HG03064 (cell line): Measurements from ENCODE around the gene CAPN9.

Experiments
- ATAC-seq: cut with Tn5 transposase; IDR thresholded peaks from one replicate; pipeline ENCODE4 v1.9.1; 2021; ENCODE audit warnings: low read depth; ENCODE audit not compliant: unreplicated experiment

The CAPN9 gene

GRCh38 chr1:230818901-230819300 is 71.7 kb downstream of the CAPN9 start:
- ATAC-seq: no peak

DNA sequence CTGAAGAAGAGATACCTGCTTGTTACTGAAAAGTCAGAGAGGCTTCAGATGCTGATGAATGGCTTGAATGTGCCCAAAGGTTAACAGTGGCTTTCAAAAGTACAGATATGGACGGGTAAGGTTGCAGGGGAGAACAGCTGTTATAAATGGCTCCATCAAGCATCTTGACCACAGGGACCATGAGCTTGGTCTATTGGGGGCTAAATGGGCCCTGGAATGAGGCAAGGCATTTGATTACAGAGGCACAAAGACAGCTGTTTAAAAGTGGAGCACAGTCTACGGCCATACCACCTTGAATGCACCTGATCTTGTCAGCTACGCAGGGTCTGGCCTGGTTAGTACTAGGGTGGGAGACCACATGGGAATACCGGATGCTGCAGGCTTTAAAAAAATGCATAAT is 72.8 kb downstream of the CAPN9 start:
- ATAC-seq: no peak

GRCh38 chr1:230820568-230820967 is 73.4 kb downstream of the CAPN9 start:
- ATAC-seq: no peak

DNA sequence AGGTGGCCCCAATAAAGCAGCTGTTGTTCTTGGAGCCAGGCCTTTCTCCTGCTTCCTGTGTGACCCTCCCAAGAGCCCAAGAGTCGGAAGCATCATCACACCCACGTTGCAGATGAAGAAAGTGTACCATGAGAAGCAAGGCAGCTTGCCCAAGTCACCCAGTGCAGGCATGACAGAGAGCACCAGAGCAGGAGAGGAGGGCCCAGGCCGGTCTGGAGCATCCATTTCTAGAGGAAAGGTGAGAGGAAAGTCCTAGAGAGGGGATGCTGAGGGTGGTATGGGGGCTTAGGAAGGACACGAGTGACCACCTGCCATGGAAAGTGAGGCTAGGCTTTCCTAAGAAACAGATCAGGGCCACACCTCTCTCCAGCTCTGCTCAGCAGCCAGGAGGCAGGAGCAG is 74.2 kb downstream of the CAPN9 start:
- no peak for ATAC-seq

DNA sequence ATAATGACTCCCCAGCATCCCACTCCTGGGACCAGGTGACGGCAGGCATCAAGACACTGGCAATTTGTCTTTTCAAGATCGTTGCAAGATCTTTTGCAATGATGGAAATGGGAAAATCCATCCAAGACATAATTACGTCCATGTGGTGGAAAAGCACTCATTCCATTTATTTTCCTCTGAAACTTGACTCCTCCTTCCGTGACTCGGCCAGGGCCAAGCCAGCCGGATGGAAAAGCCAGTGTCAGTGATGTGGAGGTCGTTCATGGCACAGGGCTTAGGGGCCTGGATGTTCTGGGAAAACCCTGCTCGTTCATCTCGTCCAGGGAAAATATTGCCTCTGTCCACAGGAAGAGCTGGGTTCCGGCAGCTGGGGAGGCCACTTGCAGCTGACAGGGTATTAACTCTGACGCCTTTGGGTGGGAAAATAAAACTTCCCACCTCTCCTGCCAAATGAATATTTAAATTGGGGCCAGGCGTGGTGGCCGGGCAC is 74.9 kb downstream of the CAPN9 start:
- no peak for ATAC-seq

GRCh38 chr1:230823426-230823825 is 76.2 kb downstream of the CAPN9 start:
- ATAC-seq: no peak

- no peak for ATAC-seq
Measured at GRCh38 chr1:230823931-230824381, 76.8 kb downstream of the CAPN9 start.

DNA sequence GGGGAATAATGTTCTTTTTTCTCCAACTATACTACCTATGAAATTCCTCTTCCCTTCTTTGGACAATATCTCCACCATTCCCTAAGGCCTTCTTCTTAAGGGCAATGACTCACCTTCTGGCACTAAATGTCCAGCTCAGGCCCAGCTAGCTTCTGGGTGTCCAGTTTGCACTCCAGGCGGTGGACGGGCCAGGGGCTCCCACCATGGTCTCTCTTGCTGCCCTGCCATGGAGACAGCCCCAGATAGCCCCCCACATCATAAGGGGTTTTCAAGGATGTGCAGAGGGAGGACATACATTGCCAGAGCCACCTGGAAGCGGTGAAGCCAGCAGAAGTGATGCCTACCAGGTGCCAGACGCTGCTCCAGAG is 77.3 kb downstream of the CAPN9 start:
- ATAC-seq: no peak

GRCh38 chr1:230824919-230825721 is 77.9 kb downstream of the CAPN9 start:
- ATAC-seq: no peak

DNA sequence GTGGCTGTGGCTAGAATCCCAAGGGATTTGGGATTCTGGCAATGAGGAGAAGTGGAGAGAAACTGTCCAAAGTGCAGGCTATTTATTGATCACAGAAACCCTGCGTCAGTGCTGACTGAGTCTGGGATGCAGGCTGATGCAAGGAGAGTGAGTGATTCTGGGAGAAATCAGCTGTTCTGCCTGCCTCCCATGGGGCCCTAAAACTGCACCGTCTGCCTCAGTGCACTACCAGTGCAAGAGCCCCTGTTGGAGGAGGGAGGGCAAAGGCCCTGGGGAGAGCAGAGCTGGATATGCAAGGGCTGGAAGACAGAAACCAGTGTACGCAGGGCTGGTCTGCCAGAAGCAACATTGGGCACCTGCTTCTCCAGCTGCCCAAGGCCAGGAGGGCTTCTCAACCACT is 78.6 kb downstream of the CAPN9 start:
- no peak for ATAC-seq

- ATAC-seq: no peak
Measured at GRCh38 chr1:230826166-230826875, 79.1 kb downstream of the CAPN9 start.

GRCh38 chr1:230827081-230827681 is 80.0 kb downstream of the CAPN9 start:
- no peak for ATAC-seq

GRCh38 chr1:230827801-230828200 is 80.6 kb downstream of the CAPN9 start:
- no peak for ATAC-seq

GRCh38 chr1:230828421-230828820 is 81.2 kb downstream of the CAPN9 start:
- ATAC-seq: no peak

GRCh38 chr1:230831771-230832170 is 84.6 kb downstream of the CAPN9 start:
- ATAC-seq: no peak

- ATAC-seq: no peak
Measured at GRCh38 chr1:230832476-230832875, 85.3 kb downstream of the CAPN9 start.

DNA sequence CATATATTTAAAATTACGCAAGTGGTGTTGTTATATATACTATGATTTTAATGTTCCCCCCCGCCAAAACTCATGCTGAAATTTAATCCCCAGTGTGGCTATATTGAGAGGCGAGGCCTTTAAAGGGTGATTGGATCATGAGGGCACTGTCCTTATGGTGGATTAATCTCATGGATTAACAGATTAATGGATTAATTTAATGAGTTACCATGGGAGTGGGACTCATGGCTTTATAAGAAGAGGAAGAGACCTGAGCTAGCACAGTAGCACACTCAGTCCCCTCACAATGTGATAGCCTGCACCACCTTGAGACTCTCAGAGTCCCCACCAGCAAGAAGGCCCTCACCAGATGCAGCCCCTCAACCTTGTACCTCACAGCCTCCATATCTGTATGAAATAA is 86.3 kb downstream of the CAPN9 start:
- no peak for ATAC-seq

DNA sequence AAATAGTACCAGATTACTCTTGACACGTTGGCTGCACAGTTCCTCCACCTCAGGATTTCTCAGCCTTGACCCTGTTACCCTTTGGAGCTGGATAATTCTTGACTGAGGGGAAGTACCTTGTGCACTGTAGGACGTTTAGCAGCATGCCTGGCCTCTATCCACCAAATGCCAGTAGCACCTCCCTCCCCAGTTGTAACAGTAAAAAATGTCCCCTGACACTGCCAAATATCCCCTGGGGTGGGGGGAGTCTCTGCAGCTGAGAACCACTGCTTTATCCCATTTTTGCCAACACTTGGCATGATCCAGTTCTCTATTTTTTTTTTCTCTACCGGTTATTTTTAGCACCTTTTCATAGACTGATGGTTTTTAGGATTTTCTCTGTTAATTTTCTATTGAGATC is 87.1 kb downstream of the CAPN9 start:
- no peak for ATAC-seq

DNA sequence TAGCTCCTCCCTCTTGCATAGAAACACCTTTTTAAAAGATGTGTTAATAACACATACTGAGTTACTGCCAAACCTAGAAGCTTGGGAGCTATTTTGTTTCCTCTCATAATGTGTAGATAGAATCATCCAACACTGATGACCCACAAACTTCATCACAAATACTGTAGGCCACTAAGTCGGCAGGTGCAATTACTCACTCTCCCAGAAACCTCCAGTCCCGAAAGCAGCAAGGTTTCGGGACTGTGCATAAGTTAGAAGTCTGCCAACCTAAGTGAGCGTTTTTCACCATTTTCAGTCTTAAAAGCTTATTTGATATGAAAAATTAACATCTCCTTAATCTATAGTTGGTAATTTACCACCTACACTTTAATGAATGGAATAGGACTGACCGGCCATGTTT is 89.2 kb downstream of the CAPN9 start:
- no peak for ATAC-seq

DNA sequence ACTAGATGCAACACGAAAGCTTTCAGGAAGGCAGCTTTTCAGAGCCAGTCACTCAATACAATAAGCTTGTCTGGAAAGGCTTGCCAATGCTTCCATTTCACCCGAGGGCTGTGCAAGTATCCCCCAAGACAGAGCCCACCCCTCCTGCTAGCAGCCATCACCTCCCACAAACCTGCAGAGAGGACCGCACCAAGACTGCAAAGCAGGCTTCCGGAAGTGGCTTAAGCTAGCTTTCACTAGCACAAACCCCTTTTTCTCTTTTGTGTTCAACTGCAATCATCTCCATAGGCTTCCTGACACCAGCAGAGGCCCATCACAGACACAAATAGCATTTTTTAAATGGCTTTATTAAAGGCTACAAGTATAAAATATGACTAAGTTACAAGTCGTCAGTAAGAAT is 89.6 kb downstream of the CAPN9 start:
- ATAC-seq: no peak

DNA sequence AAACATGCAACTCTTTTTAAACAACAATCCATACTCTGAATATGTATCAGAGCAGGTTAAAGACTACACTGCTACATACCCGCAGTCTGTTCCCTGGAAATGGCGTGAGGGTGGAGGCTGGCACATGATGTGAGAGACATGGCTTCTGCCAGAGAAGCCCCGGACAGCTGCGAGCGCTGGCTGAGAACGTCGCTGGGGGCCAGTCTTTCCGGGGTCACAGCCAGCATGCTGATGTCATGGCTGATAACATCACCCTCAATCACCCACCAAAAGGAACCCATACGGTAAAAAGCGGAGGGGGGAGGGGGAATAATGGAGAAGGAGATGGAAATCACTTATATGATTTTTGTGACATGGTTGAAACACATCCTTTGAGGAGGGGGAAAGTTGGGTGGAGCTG is 92.0 kb downstream of the CAPN9 start:
- no peak for ATAC-seq

DNA sequence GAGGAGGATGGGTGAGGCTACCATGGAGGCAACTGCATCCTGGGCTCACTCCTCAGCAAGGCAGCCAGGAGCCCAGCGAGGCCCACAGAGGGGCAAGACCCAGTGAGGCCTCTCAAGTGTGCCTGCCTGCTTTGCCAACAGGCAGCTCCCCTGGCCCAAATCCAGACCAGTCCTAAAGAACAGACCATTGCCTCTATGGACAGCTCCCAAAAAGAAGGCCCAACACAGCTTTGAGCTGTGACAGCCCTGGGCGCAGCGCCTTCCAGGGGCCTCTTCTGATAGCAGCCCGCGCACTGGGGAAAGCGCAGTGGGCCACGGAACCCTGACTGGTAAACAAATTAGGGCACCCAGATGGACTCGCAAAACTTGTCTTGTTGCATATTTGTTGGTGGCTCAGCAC is 95.6 kb downstream of the CAPN9 start:
- no peak for ATAC-seq
